ENCODE measurements around the gene SAMMSON.

DNA sequence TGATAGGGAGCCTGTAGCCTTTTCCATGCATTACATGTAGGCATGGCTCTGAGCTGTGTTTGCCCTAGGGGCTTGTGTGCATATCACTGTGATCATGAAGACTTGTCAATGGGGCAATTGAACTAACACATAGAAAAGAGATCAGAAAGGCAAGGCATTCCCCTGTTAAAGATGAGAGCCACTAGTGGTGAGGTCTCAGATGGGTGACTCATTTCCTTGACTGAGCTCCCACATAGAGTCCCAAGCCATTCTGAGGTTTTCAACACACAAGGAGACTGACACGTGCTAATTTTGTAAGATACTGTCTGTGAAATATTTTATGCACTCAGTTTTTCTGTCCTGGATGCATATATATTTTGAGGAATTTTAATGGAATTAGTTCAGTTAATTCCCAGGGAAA is 53.8 kb downstream of the SAMMSON start:
- TF ChIP-seq, protein P1, sequence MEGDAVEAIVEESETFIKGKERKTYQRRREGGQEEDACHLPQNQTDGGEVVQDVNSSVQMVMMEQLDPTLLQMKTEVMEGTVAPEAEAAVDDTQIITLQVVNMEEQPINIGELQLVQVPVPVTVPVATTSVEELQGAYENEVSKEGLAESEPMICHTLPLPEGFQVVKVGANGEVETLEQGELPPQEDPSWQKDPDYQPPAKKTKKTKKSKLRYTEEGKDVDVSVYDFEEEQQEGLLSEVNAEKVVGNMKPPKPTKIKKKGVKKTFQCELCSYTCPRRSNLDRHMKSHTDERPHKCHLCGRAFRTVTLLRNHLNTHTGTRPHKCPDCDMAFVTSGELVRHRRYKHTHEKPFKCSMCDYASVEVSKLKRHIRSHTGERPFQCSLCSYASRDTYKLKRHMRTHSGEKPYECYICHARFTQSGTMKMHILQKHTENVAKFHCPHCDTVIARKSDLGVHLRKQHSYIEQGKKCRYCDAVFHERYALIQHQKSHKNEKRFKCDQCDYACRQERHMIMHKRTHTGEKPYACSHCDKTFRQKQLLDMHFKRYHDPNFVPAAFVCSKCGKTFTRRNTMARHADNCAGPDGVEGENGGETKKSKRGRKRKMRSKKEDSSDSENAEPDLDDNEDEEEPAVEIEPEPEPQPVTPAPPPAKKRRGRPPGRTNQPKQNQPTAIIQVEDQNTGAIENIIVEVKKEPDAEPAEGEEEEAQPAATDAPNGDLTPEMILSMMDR (IDR thresholded peaks at IDR 0.05), result no peak
- TF ChIP-seq POLR2A (IDR thresholded peaks at IDR 0.05), result no peak

All from breast epithelium (tissue), 3 donors.